GM19238 (cell line): Measurements from ENCODE around the gene CIAO3.

Experiments used
- DNase-seq: peaks from one replicate; pipeline ENCODE4 v3.0.0; 2011; ENCODE audit warnings: low spot score; ENCODE audit not compliant: insufficient read length

CIAO3 gene

GRCh38 chr16:711548-712320 is 29.1 kb downstream of the CIAO3 start:
- peak; percentile 97 for DNase-seq

- no peak for DNase-seq
These were observed 29.7 kb downstream of the CIAO3 start for GRCh38 chr16:711084-711483.

- no peak for DNase-seq
These were observed 30.2 kb downstream of the CIAO3 start for GRCh38 chr16:710500-711075.

GRCh38 chr16:709566-710499 is 31.0 kb downstream of the CIAO3 start:
- no peak for DNase-seq

GRCh38 chr16:708959-709358 is 31.8 kb downstream of the CIAO3 start:
- no peak for DNase-seq

- DNase-seq, result no peak
These were observed 32.8 kb downstream of the CIAO3 start for GRCh38 chr16:708019-708418.

GRCh38 chr16:707062-707538 is 33.7 kb downstream of the CIAO3 start:
- no peak for DNase-seq

GRCh38 chr16:706189-707061 is 34.4 kb downstream of the CIAO3 start:
- DNase-seq, result no peak

GRCh38 chr16:705431-706188 is 35.2 kb downstream of the CIAO3 start, which contains the start of gene FBXL16:
FBXL16 (minus strand) TSS chr16:705801; CDS start chr16:697405, 8,396 bp downstream.
- DNase-seq, result no peak

GRCh38 chr16:704552-705380 is 36.0 kb downstream of the CIAO3 start:
- no peak for DNase-seq

- DNase-seq, result no peak
These were observed 36.8 kb downstream of the CIAO3 start for GRCh38 chr16:704047-704446.

GRCh38 chr16:703406-703805 is 37.4 kb downstream of the CIAO3 start:
- DNase-seq, result no peak

- no peak for DNase-seq
These were observed 38.5 kb downstream of the CIAO3 start for GRCh38 chr16:702341-702740.

GRCh38 chr16:700684-701584 is 39.9 kb downstream of the CIAO3 start:
- DNase-seq, result no peak

- DNase-seq, result no peak
These were observed 41.7 kb downstream of the CIAO3 start for GRCh38 chr16:698911-699671.

- DNase-seq, result no peak
These were observed 45.3 kb downstream of the CIAO3 start for GRCh38 chr16:695355-696089.

- DNase-seq, result no peak
These were observed 45.9 kb downstream of the CIAO3 start for GRCh38 chr16:694863-695354.
